Kidney (tissue), 14 donors: ENCODE data around the gene FMR1NB. TPM values are rescaled to one million over a fixed set of nuclear protein-coding genes. Genes with fewer than 3 reads are reported as not detected.

Experiments
- DNase-seq, 5 donors: peaks; one replicate each; pipeline ENCODE4 v3.0.0-alpha.2; 2013 to 2020
- FAIRE-seq: peaks from 2 replicates; lab custom pipeline; 2012; peaks lifted over from hg19 to GRCh38; lab: Jason Lieb, UNC
- H3K27ac ChIP-seq, 2 donors: one replicate each; pipeline ENCODE4 v1.7.0; 2013; ENCODE audit warnings: low read depth in 2 of 2, low read length in 2 of 2, inconsistent platforms in 1 of 2
- H3K27me3 ChIP-seq: one replicate; pipeline ENCODE4 v1.7.1; 2013; ENCODE audit warnings: low read length, inconsistent platforms; ENCODE audit not compliant: control insufficient read depth, insufficient read depth
- H3K36me3 ChIP-seq, 3 donors: one replicate each; pipeline versions ENCODE4 v1.7.0 to v1.7.1; 2013; ENCODE audit warnings: low read length in 3 of 3, control low read depth in 1 of 3, inconsistent platforms in 1 of 3; ENCODE audit not compliant: insufficient read depth in 3 of 3, control insufficient read depth in 2 of 3
- H3K4me1 ChIP-seq, 3 donors: one replicate each; pipeline versions ENCODE4 v1.7.0 to v1.7.1; 2013; ENCODE audit warnings: low read length in 3 of 3, inconsistent platforms in 1 of 3, low read depth in 1 of 3; ENCODE audit not compliant: control insufficient read depth in 2 of 3, insufficient read depth in 2 of 3
- H3K4me3 ChIP-seq, 3 donors: one replicate each; pipeline versions ENCODE4 v1.7.0 to v1.8.1; 2013; ENCODE audit warnings: low read length in 3 of 3, control low read depth in 1 of 3, inconsistent platforms in 1 of 3
- H3K9ac ChIP-seq, 3 donors: one replicate each; pipeline versions ENCODE4 v1.7.0 to v1.7.1; 2013; ENCODE audit warnings: low read length in 3 of 3, control low read depth in 1 of 3, inconsistent platforms in 1 of 3
- H3K9me3 ChIP-seq, 3 donors: one replicate each; pipeline versions ENCODE4 v1.7.0 to v1.7.1; 2013; ENCODE audit warnings: low read length in 3 of 3, control low read depth in 1 of 3, inconsistent platforms in 1 of 3; ENCODE audit not compliant: control insufficient read depth in 2 of 3, insufficient read depth in 1 of 3
- intact Hi-C: fragments of 100-400 bp; cut with DNase I; formaldehyde crosslinking; loops from one replicate; pipeline ENCODE4 v1.11.1; 2022
- polyA plus RNA-seq: library from polyadenylated mRNA; stranded (reverse); fragments of 350-450 nt; fragmentation: Illumina TruSeq; extraction: RNeasy Lipid Tissue Mini Kit (QIAGEN cat#74804); gene quantifications from one replicate; pipeline ENCODE4 v1.2.3, GENCODE V29; 2014; ENCODE audit warnings: low read depth, low replicate concordance; ENCODE audit not compliant: insufficient read depth
- total RNA-seq: library from RNA; stranded (reverse); fragmentation: NEBNext Ultra II Directional; extraction: Animal tissue kit (Norgen Biotek cat#: 25700); gene quantifications from one replicate; pipeline ENCODE4 v1.2.1, GENCODE V29; 2021
- TF ChIP-seq, protein P1 (sequence below): IDR thresholded peaks from 3 replicates; pipeline ENCODE4 v1.5.1; 2012; ENCODE audit warnings: mild to moderate bottlenecking, moderate library complexity, borderline replicate concordance; ENCODE audit not compliant: insufficient read depth; ENCODE audit errors: extremely low read depth
- donor health status: control.
- donor health status: control.
- donor health status: control.
- donor health status: control.
- donor health status: control.
- donor health status: DM: yes; HTN: yes; CAD: no.
- donor health status: Normal renal cell carcinoma (clear cell type).

FMR1NB gene
- total and polyA plus RNA-seq, 2 donors from 2014 or later: not detected

DNA sequence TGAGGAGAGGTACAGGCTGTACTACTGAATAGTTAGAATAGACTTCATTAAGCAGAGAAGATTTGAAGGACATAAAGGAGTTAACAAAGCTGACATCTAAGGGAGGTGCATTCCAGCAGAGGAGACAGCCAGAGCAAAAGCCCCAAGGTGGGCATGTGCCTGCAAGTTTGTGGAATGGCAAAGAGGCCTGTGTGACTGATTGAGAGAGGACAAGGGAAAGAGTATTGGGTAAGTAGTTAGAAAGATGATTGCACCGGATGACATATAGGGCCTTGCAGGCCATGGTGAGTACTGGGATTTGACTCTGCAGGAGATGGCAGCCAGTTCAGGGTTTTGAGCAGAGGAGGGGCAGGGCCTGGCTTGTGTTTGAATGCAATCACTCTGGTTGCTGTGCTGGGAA lies 55.9 kb downstream of the FMR1NB start:
- intact Hi-C loops: no loop called here
- no peaks in the 10 kb centered on the region for H3K9me3 ChIP-seq
- no peak overlapping the region for H3K27ac ChIP-seq
- H3K9ac ChIP-seq: no peak overlapping the region
- no peaks in the 10 kb centered on the region for H3K36me3 ChIP-seq
- FAIRE-seq: no peak
- DNase-seq: no peak
- no peaks in the 10 kb centered on the region for H3K27me3 ChIP-seq
- H3K4me3 ChIP-seq: no peak overlapping the region
- H3K4me1 ChIP-seq: no peaks in the 10 kb centered on the region
- TF ChIP-seq, protein P1, sequence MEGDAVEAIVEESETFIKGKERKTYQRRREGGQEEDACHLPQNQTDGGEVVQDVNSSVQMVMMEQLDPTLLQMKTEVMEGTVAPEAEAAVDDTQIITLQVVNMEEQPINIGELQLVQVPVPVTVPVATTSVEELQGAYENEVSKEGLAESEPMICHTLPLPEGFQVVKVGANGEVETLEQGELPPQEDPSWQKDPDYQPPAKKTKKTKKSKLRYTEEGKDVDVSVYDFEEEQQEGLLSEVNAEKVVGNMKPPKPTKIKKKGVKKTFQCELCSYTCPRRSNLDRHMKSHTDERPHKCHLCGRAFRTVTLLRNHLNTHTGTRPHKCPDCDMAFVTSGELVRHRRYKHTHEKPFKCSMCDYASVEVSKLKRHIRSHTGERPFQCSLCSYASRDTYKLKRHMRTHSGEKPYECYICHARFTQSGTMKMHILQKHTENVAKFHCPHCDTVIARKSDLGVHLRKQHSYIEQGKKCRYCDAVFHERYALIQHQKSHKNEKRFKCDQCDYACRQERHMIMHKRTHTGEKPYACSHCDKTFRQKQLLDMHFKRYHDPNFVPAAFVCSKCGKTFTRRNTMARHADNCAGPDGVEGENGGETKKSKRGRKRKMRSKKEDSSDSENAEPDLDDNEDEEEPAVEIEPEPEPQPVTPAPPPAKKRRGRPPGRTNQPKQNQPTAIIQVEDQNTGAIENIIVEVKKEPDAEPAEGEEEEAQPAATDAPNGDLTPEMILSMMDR: no peak

DNA sequence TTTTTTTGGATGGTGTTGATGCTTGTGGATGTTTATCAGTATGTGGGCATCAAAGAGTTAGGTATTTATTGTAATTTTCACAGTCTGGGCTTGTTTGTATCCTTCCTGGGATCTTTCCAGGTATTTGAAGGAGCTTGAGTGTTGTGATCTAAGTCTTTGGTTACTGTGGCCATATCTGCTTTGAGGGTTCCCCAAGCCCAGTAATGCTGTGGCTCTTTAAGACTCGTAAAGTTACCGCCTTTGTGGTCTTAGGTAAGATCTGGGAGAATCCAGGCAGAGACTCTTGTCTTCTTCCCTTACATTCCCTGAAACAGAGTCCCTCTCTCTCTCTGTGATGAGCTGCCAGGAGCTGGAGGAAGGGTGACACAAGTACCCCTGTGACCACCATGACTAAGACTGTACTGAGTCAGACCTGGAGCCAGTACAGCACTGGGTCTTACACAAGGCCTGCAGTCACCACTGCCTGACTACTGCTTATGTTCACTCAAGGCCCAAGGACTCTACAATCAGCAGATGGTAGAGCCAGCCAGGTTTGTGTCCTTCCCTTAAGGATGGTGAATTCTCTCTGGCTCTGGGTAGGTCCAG lies 62.2 kb downstream of the FMR1NB start:
- no peak for DNase-seq
- TF ChIP-seq, protein P1: no peak
- no peaks in the 10 kb centered on the region for H3K27me3 ChIP-seq
- no peaks in the 10 kb centered on the region for H3K4me1 ChIP-seq
- H3K9ac ChIP-seq: no peak overlapping the region
- FAIRE-seq: no peak
- H3K36me3 ChIP-seq: no peaks in the 10 kb centered on the region
- H3K9me3 ChIP-seq: no peaks in the 10 kb centered on the region
- H3K4me3 ChIP-seq: no peak overlapping the region
- intact Hi-C loops: no loop called here
- H3K27ac ChIP-seq: no peak overlapping the region

DNA sequence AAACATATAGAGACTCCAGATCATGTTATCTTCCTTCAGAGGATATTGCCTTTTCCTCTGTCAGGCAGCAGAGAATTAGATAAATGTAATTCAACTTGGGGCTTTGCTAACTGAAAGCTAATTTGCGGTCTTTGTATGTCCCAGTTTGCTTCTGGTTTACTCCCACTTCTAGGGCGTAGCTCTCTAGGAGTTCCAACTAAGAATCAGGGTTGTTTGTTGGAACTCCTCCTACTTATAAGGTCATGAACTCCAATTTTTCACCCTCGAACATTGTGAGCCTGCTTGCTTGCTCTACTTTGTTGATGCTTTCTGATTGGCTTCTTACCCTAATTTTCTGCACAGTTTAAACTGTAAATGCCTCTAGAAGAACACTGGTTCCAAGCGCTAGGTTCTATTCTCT lies 66.1 kb downstream of the FMR1NB start:
- H3K9me3 ChIP-seq: no peaks in the 10 kb centered on the region
- TF ChIP-seq, protein P1: no peak
- H3K9ac ChIP-seq: no peak overlapping the region
- intact Hi-C loops: no loop called here
- DNase-seq (peak in 1 of 5 donors; percentile 2), FAIRE-seq (no peak)
- H3K4me3 ChIP-seq: no peak overlapping the region
- H3K4me1 ChIP-seq: no peaks in the 10 kb centered on the region
- H3K27ac ChIP-seq: no peak overlapping the region
- no peaks in the 10 kb centered on the region for H3K27me3 ChIP-seq
- no peaks in the 10 kb centered on the region for H3K36me3 ChIP-seq

DNA sequence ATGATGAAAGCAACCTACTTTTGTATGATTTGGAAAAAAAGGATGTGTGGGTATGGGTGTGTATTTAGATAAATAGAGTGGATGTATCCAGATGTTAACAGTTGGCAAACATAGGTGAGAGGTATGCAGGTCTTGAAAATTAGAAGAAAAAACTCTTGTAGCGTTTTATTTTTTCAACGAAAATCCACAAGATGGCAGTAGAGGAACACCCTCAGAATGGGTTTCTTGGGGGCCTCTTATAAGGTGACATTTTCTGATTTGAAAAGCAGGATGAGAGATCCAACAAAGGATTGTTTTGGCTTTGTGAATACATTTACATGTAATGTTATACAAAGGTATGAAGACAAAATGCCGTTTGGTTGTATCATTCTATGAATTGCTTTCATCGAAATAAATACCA lies 68.3 kb downstream of the FMR1NB start:
- FAIRE-seq: peak; percentile 39
- intact Hi-C loops: no loop called here
- H3K27me3 ChIP-seq: no peaks in the 10 kb centered on the region
- H3K9me3 ChIP-seq: no peaks in the 10 kb centered on the region
- TF ChIP-seq, protein P1: no peak
- H3K27ac ChIP-seq: no peak overlapping the region
- no peaks in the 10 kb centered on the region for H3K36me3 ChIP-seq
- H3K9ac ChIP-seq: no peak overlapping the region
- peak in 2 of 5 donors; percentile 54 to 56 for DNase-seq
- no peaks in the 10 kb centered on the region for H3K4me1 ChIP-seq
- H3K4me3 ChIP-seq: no peak overlapping the region
